T-helper 2 cell (primary cell): ENCODE results near the gene CWF19L2.
A peak's percentile ranks its signal among the peaks of the same experiment; 100 is the strongest.
"Not testable (repeated sequence)": the region's sequence is repeated elsewhere in the genome, so short reads cannot be mapped to it uniquely, and the experiment has no call there.

Experiments
- DNase-seq, 5 experiments: peaks; one replicate each; pipeline versions ENCODE4 v3.0.0 to v3.0.0-alpha.2; 2012 to 2022
- total RNA-seq, 2 donors: gene quantifications; one replicate each; lab custom pipeline; 2026; lab: John Stamatoyannopoulos, UW

The CWF19L2 gene
- total RNA-seq = 55.2 to 67.0 reads per million in 2 donors

- DNase-seq = peak; percentile 64 to 97 (median 84)
These were observed at the start of gene CWF19L2 for GRCh38 chr11:107457558-107458271. CWF19L2 (minus strand) TSS chr11:107457825; CDS start chr11:107457816, 9 bp downstream.

- DNase-seq = no peak
These were observed 48.1 kb upstream of the CWF19L2 start for GRCh38 chr11:107505647-107506225.

GRCh38 chr11:107504981-107505380, 47.4 kb upstream of the CWF19L2 start:
- DNase-seq = no peak

GRCh38 chr11:107501713-107502112, 44.1 kb upstream of the CWF19L2 start:
- no peak for DNase-seq

- not testable (repeated sequence) for DNase-seq
These were observed 39.7 kb upstream of the CWF19L2 start for GRCh38 chr11:107497371-107497770.

- no peak for DNase-seq
These were observed 38.4 kb upstream of the CWF19L2 start for GRCh38 chr11:107496011-107496410.

- no peak for DNase-seq
These were observed 36.4 kb upstream of the CWF19L2 start for GRCh38 chr11:107494055-107494454.

GRCh38 chr11:107493117-107493516, 35.5 kb upstream of the CWF19L2 start:
- no peak for DNase-seq

GRCh38 chr11:107490836-107491235, 33.2 kb upstream of the CWF19L2 start:
- DNase-seq = no peak

GRCh38 chr11:107482234-107482633, 24.6 kb upstream of the CWF19L2 start:
- DNase-seq = no peak

- DNase-seq = no peak
These were observed 21.3 kb upstream of the CWF19L2 start for GRCh38 chr11:107478922-107479321.

GRCh38 chr11:107477820-107478219, 20.2 kb upstream of the CWF19L2 start:
- no peak for DNase-seq

- no peak for DNase-seq
These were observed 16.2 kb upstream of the CWF19L2 start for GRCh38 chr11:107473792-107474191.

- no peak for DNase-seq
These were observed 15.3 kb upstream of the CWF19L2 start for GRCh38 chr11:107472966-107473365.

- no peak for DNase-seq
These were observed 11.0 kb upstream of the CWF19L2 start for GRCh38 chr11:107468596-107468995.

- no peak for DNase-seq
These were observed 10.1 kb upstream of the CWF19L2 start for GRCh38 chr11:107467696-107468095.

- DNase-seq = not testable (repeated sequence)
These were observed 8.7 kb upstream of the CWF19L2 start for GRCh38 chr11:107466275-107466866.

- DNase-seq = peak in 1 of 5 experiments; percentile 29
These were observed 444 bp downstream of the CWF19L2 start for GRCh38 chr11:107457205-107457557.

GRCh38 chr11:107453594-107454286, 3.9 kb downstream of the CWF19L2 start:
- no peak for DNase-seq

GRCh38 chr11:107446822-107447431, 10.7 kb downstream of the CWF19L2 start:
- no peak for DNase-seq

- DNase-seq = no peak
These were observed 14.9 kb downstream of the CWF19L2 start for GRCh38 chr11:107442715-107443215.

GRCh38 chr11:107439586-107440167, 17.9 kb downstream of the CWF19L2 start:
- no peak for DNase-seq
